ENCODE results near the gene TMPRSS9.
"Not testable (repeated sequence)": the region's sequence is repeated elsewhere in the genome, so short reads cannot be mapped to it uniquely, and the experiment has no call there.

Gene TMPRSS9

GRCh38 chr19:2462635-2463421 lies 102.8 kb downstream of the TMPRSS9 start:
- Histone ChIP-seq H3K4me3 (ENCODE audit: control insufficient read depth in 1 of 7, extremely low read depth in 1 of 7, insufficient read depth in 4 of 7, low read depth in 2 of 7, low read length in 6 of 7) (peak overlapping the region in 5 of 7 experiments; percentile 64 to 87 (median 75)), H3K27ac (ENCODE audit: insufficient read depth in 1 of 2, low read depth in 1 of 2, low read length in 2 of 2, poor library complexity in 1 of 2, severe bottlenecking in 2 of 2) (no peak overlapping the region), H3K36me3 (ENCODE audit: control insufficient read depth in 4 of 4, insufficient read depth in 4 of 4, low read length in 3 of 4) (no peaks in the 10 kb centered on the region), H3K9me3 (ENCODE audit: control extremely low read depth in 1 of 5, control insufficient read depth in 4 of 5, insufficient read depth in 2 of 5, low read depth in 1 of 5, low read length in 4 of 5) (no peaks in the 10 kb centered on the region), H3K4me1 (ENCODE audit: control extremely low read depth in 1 of 4, control insufficient read depth in 4 of 4, insufficient read depth in 4 of 4, low read length in 3 of 4) (peaks cover 0 to 18% (median 8%) of the 10 kb centered on the region in 4 experiments), H3K27me3 (replicated peaks in 2 of 5; ENCODE audit: control insufficient read depth in 4 of 5, insufficient read depth in 5 of 5, low read length in 4 of 5) (no peaks in the 10 kb centered on the region)
- 37% methylated on average over 35 of the region's 46 CpGs for WGBS (ENCODE audit: insufficient coverage)
- CTCF ChIA-PET: no interaction called here
- POLR2A ChIA-PET: interaction anchor here (0.7 kb wide), 1 partner anchor 297 kb away, joined by 6 read pairs; no protein-coding TSS in a partner anchor
- no peak for DNase-seq

DNA sequence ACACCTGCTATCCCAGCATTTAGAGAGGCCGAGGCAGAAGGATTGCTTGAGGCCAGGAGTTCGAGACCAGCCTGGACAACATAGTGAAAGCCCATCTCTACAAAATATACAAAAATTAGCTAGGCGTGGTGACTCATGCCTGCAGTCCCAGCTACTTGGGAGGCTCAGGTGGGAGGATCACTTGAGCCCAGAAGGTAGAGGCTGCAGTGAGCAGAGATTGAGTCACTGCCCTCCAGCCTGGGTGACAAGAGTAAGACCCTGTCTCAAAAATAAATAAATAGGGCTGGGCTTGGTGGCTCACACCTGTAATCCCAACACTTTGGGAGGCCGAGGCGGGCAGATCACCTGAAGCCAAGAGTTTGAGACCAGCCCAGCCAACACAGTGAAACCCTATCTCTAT lies 103.6 kb downstream of the TMPRSS9 start:
- CTCF ChIA-PET; H3K9me3 ChIP-seq (ENCODE audit: control extremely low read depth in 1 of 5, control insufficient read depth in 4 of 5, insufficient read depth in 2 of 5, low read depth in 1 of 5, low read length in 4 of 5); H3K4me3 ChIP-seq (ENCODE audit: control insufficient read depth in 1 of 7, extremely low read depth in 1 of 7, insufficient read depth in 4 of 7, low read depth in 2 of 7, low read length in 6 of 7); H3K36me3 ChIP-seq (ENCODE audit: control insufficient read depth in 4 of 4, insufficient read depth in 4 of 4, low read length in 3 of 4); H3K27me3 ChIP-seq (replicated peaks in 2 of 5; ENCODE audit: control insufficient read depth in 4 of 5, insufficient read depth in 5 of 5, low read length in 4 of 5); POLR2A ChIA-PET; H3K27ac ChIP-seq (ENCODE audit: insufficient read depth in 1 of 2, low read depth in 1 of 2, low read length in 2 of 2, poor library complexity in 1 of 2, severe bottlenecking in 2 of 2); DNase-seq: not testable (repeated sequence)
- 100% methylated on average over 2 of the region's 5 CpGs for WGBS (ENCODE audit: insufficient coverage)
- H3K4me1 ChIP-seq (ENCODE audit: control extremely low read depth in 1 of 4, control insufficient read depth in 4 of 4, insufficient read depth in 4 of 4, low read length in 3 of 4): peaks cover 0 to 18% (median 8%) of the 10 kb centered on the region in 4 experiments

GRCh38 chr19:2464389-2464788 lies 104.3 kb downstream of the TMPRSS9 start:
- Histone ChIP-seq H3K9me3 (ENCODE audit: control extremely low read depth in 1 of 5, control insufficient read depth in 4 of 5, insufficient read depth in 2 of 5, low read depth in 1 of 5, low read length in 4 of 5) (no peaks in the 10 kb centered on the region), H3K4me1 (ENCODE audit: control extremely low read depth in 1 of 4, control insufficient read depth in 4 of 4, insufficient read depth in 4 of 4, low read length in 3 of 4) (peaks cover 0 to 23% (median 13%) of the 10 kb centered on the region in 4 experiments), H3K27ac (ENCODE audit: insufficient read depth in 1 of 2, low read depth in 1 of 2, low read length in 2 of 2, poor library complexity in 1 of 2, severe bottlenecking in 2 of 2) (no peak overlapping the region), H3K27me3 (replicated peaks in 2 of 5; ENCODE audit: control insufficient read depth in 4 of 5, insufficient read depth in 5 of 5, low read length in 4 of 5) (no peaks in the 10 kb centered on the region), H3K4me3 (ENCODE audit: control insufficient read depth in 1 of 7, extremely low read depth in 1 of 7, insufficient read depth in 4 of 7, low read depth in 2 of 7, low read length in 6 of 7) (no peak overlapping the region), H3K36me3 (ENCODE audit: control insufficient read depth in 4 of 4, insufficient read depth in 4 of 4, low read length in 3 of 4) (no peaks in the 10 kb centered on the region)
- no peak for DNase-seq
- WGBS (ENCODE audit: insufficient coverage): 86% methylated on average over 3 of the region's 5 CpGs
- POLR2A ChIA-PET: no interaction called here
- CTCF ChIA-PET: no interaction called here

GRCh38 chr19:2468596-2468995 lies 108.5 kb downstream of the TMPRSS9 start:
- H3K9me3 ChIP-seq (ENCODE audit: control extremely low read depth in 1 of 5, control insufficient read depth in 4 of 5, insufficient read depth in 2 of 5, low read depth in 1 of 5, low read length in 4 of 5): no peaks in the 10 kb centered on the region
- POLR2A ChIA-PET: no interaction called here
- DNase-seq: no peak
- H3K27ac ChIP-seq (ENCODE audit: insufficient read depth in 1 of 2, low read depth in 1 of 2, low read length in 2 of 2, poor library complexity in 1 of 2, severe bottlenecking in 2 of 2): no peak overlapping the region
- no peak overlapping the region for H3K4me3 ChIP-seq (ENCODE audit: control insufficient read depth in 1 of 7, extremely low read depth in 1 of 7, insufficient read depth in 4 of 7, low read depth in 2 of 7, low read length in 6 of 7)
- no peaks in the 10 kb centered on the region for H3K27me3 ChIP-seq (replicated peaks in 2 of 5; ENCODE audit: control insufficient read depth in 4 of 5, insufficient read depth in 5 of 5, low read length in 4 of 5)
- H3K4me1 ChIP-seq (ENCODE audit: control extremely low read depth in 1 of 4, control insufficient read depth in 4 of 4, insufficient read depth in 4 of 4, low read length in 3 of 4): peaks cover 0 to 14% (median 13%) of the 10 kb centered on the region in 4 experiments
- H3K36me3 ChIP-seq (ENCODE audit: control insufficient read depth in 4 of 4, insufficient read depth in 4 of 4, low read length in 3 of 4): no peaks in the 10 kb centered on the region
- 86% methylated on average over 9 of the region's 12 CpGs for WGBS (ENCODE audit: insufficient coverage)
- CTCF ChIA-PET: interaction anchor here (1.1 to 1.5 kb wide), 3 partner anchors 11 to 141 kb away, joined by 3 to 6 read pairs (median 5); partner anchors contain the start of gene LMNB2

DNA sequence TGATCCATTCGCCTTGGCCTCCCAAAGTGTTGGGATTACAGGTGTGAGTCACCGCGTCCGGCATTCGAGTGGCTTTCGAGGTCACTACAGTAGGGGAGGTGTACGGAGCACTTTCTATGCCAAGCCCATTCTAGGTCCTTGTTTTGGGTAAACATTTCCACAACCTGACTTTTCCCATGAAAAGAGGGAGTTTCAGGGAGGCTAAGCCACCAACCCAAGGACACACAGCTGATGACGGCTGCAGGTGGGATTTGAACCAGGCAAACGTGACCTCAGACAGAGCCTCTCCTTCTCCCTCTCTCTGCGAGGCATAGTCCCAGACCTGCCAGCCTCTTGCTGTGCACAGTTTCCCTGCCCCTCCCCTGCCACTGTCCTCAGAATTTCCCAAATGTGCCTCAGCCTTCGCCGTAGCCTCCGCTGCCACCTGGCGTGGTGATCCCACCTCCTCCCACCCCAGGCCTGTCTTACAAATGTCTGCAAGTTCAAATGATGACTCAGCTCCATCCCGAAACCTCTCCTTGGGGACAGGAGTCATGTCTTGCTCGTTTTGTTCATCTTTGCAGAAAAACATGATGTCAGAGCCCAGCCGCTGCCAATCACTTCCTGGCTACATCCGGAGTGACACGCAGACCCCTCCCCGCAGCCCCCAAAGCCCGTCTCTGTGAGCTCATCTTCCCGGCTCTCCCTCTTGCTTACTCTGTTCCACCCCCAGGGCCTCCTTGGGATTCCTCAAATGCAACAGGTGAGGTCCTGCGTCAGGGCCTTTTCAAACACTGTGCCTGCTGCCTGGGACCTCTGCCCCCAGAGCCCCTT lies 109.2 kb downstream of the TMPRSS9 start:
- peak in 2 of 3 donors; percentile 73 to 75 for DNase-seq
- ChIA-PET CTCF (interaction anchor here (0.7 to 1.5 kb wide), 8 partner anchors 8 to 167 kb away, joined by 3 to 6 read pairs (median 4); partner anchors contain the start of gene LMNB2), POLR2A (interaction anchor here (0.6 to 0.7 kb wide), 2 partner anchors 10 to 147 kb away, joined by 3 read pairs; no protein-coding TSS in a partner anchor)
- Histone ChIP-seq H3K9me3 (ENCODE audit: control extremely low read depth in 1 of 5, control insufficient read depth in 4 of 5, insufficient read depth in 2 of 5, low read depth in 1 of 5, low read length in 4 of 5) (no peaks in the 10 kb centered on the region), H3K27me3 (replicated peaks in 2 of 5; ENCODE audit: control insufficient read depth in 4 of 5, insufficient read depth in 5 of 5, low read length in 4 of 5) (no peaks in the 10 kb centered on the region), H3K4me3 (ENCODE audit: control insufficient read depth in 1 of 7, extremely low read depth in 1 of 7, insufficient read depth in 4 of 7, low read depth in 2 of 7, low read length in 6 of 7) (peak overlapping the region in 2 of 7 experiments; percentile 7 to 14), H3K36me3 (ENCODE audit: control insufficient read depth in 4 of 4, insufficient read depth in 4 of 4, low read length in 3 of 4) (no peaks in the 10 kb centered on the region), H3K27ac (ENCODE audit: insufficient read depth in 1 of 2, low read depth in 1 of 2, low read length in 2 of 2, poor library complexity in 1 of 2, severe bottlenecking in 2 of 2) (no peak overlapping the region), H3K4me1 (ENCODE audit: control extremely low read depth in 1 of 4, control insufficient read depth in 4 of 4, insufficient read depth in 4 of 4, low read length in 3 of 4) (peaks cover 0 to 16% (median 14%) of the 10 kb centered on the region in 4 experiments)
- WGBS (ENCODE audit: insufficient coverage): 30% methylated on average over 19 of the region's 23 CpGs

DNA sequence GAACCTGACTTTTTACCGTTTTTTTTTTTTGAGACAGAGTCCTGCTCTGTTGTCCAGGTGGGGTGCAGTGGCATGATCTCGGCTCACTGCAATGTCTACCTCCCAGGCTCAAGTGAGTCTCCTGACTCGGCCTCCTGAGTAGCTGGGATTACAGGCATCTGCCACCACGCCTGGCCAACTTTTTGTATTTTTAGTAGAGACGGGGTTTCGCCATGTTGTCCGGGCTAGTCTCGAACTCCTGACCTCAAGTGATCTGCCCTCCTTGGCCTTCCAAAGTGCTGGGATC lies 109.8 kb downstream of the TMPRSS9 start:
- H3K4me1 ChIP-seq (ENCODE audit: control extremely low read depth in 1 of 4, control insufficient read depth in 4 of 4, insufficient read depth in 4 of 4, low read length in 3 of 4): peaks cover 0 to 21% (median 17%) of the 10 kb centered on the region in 4 experiments
- H3K9me3 ChIP-seq (ENCODE audit: control extremely low read depth in 1 of 5, control insufficient read depth in 4 of 5, insufficient read depth in 2 of 5, low read depth in 1 of 5, low read length in 4 of 5); H3K36me3 ChIP-seq (ENCODE audit: control insufficient read depth in 4 of 4, insufficient read depth in 4 of 4, low read length in 3 of 4); H3K27me3 ChIP-seq (replicated peaks in 2 of 5; ENCODE audit: control insufficient read depth in 4 of 5, insufficient read depth in 5 of 5, low read length in 4 of 5); H3K27ac ChIP-seq (ENCODE audit: insufficient read depth in 1 of 2, low read depth in 1 of 2, low read length in 2 of 2, poor library complexity in 1 of 2, severe bottlenecking in 2 of 2); H3K4me3 ChIP-seq (ENCODE audit: control insufficient read depth in 1 of 7, extremely low read depth in 1 of 7, insufficient read depth in 4 of 7, low read depth in 2 of 7, low read length in 6 of 7); DNase-seq: not testable (repeated sequence)
- 94% methylated on average over 8 of the region's 8 CpGs for WGBS (ENCODE audit: insufficient coverage)
- POLR2A ChIA-PET: interaction anchor here (0.7 kb wide), 1 partner anchor 147 kb away, joined by 3 read pairs; no protein-coding TSS in a partner anchor
- CTCF ChIA-PET: interaction anchor here (0.9 to 1.5 kb wide), 5 partner anchors 8 to 166 kb away, joined by 3 to 5 read pairs (median 4); partner anchors contain the start of gene LMNB2

Measured in common myeloid progenitor, CD34-positive (primary cell).